GM19043 (cell line): ENCODE results near the gene GPRC5A.
"Not testable (repeated sequence)": the region's sequence is repeated elsewhere in the genome, so short reads cannot be mapped to it uniquely, and the experiment has no call there.

Experiments
- ATAC-seq: cut with Tn5 transposase; IDR thresholded peaks from one replicate; pipeline ENCODE4 v1.9.1; 2021; ENCODE audit warnings: low read depth; ENCODE audit not compliant: unreplicated experiment

GPRC5A gene, protein sequence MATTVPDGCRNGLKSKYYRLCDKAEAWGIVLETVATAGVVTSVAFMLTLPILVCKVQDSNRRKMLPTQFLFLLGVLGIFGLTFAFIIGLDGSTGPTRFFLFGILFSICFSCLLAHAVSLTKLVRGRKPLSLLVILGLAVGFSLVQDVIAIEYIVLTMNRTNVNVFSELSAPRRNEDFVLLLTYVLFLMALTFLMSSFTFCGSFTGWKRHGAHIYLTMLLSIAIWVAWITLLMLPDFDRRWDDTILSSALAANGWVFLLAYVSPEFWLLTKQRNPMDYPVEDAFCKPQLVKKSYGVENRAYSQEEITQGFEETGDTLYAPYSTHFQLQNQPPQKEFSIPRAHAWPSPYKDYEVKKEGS

DNA sequence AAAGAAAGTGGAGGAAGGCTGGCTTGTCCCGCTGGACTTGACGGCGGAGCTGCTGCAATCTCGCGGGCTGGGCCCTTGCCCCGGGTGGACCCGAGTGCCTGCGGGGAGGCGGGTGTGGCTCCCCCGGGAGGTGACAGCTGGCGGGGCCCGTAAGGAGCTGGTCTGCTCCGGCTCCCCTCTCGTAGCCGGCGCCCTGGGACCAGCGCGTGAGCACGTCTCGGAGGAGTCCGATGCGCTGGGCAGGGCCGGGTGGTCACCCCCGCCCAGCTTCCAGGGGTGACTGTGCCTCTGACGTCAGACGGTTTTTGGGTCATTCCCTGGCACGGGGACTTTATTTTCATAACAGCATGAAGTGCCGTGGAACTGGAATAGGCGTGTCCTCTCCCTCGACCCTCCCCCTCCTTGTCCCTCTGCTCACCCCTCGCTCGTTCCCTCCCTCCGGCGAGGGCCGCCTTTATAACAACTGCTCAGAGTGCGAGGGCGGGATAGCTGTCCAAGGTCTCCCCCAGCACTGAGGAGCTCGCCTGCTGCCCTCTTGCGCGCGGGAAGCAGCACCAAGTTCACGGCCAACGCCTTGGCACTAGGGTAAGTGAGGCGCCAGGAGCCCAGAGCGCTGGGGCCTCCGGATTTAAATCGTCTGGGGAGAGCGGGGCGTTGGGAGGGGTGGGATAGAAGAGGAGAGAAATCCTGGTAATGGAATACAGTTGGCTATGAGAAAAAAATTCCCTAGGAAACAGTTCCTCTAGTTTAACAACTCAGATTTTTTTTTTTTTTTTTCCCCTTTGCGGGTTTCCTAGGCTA is at the start of gene GPRC5A:
Gene GPRC5A, plus strand, starts transcription at position 483 of the 801 bp plus-strand sequence. CDS start 16,688 bp downstream, outside the sequence.
- ATAC-seq: no peak

DNA sequence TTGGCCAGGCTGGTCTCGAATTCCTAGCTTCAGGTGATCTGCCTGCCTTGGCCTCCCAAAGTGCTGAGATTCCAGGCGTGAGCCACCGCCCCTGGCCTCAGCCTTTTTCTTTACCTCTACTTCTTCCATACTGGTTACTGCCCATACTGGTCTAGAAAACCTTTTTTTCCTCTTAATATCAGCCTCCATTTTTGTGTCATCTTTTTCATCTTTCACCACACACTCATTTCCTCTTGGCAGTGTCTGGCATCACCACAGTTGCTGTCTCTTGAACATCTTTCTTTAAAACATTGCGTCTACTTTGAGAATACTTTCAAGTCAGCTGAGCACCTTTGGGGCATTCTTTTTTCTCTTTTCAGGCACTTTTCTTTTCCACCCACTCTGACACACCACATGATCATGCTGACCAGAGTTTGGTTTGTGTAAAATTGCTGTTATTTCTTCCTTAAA is 45.5 kb upstream of the GPRC5A start:
- ATAC-seq: no peak

DNA sequence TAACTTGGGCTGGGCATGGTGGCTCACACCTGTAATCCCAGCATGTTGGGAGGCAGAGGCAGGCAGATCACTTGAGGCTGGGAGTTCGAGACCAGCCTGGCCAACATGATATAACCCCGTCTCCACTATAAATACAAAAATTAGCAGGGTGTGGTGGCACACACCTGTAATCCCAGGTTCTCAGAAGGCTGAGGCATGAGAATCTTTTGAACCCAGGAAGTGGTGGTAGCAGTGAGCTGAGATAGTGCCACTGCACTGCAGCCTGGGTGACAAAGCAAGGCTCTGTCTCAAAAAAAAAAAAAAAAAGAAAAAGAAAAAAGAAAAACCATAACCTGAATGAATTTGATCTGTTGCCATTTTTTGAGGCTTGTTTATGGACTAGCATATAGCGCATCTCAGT is 44.6 kb upstream of the GPRC5A start:
- not testable (repeated sequence) for ATAC-seq

DNA sequence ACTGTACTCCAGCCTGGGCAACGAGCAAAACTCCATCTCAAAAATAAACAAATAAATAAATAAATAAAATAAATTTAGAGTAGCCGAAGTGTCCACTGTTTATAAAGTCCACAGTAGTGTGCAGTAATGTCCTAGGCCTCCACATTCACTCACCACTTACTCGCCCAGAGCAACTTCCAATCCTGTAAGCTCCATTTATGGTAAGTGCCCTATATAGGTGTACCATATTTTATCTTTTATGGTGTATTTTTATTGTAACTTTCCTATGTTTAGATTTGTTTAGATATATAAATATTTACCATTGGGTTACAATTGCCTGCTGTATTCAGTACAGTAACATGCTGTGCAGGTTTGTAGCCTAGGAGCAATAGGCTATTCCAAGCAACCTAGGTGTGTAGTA is 37.9 kb upstream of the GPRC5A start:
- ATAC-seq: no peak

DNA sequence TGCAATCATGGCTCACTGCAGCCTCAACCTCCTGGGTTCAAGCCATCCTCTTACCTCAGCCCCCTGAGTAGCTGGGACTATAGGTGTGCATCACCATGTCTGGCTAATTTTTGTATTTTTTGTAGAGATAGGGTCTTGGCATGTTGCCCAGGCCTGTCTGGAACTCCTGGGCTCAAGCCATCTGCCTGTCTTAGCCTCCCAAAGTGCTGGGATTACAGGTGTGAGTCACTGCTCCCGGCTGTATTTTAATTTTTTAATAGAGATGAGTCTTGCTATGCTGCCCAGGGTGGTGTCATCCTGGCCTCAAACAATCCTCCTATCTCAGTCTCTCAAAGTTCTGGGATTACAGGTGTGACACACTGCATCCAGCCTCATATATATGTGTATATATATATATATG is 31.7 kb upstream of the GPRC5A start:
- ATAC-seq: no peak

DNA sequence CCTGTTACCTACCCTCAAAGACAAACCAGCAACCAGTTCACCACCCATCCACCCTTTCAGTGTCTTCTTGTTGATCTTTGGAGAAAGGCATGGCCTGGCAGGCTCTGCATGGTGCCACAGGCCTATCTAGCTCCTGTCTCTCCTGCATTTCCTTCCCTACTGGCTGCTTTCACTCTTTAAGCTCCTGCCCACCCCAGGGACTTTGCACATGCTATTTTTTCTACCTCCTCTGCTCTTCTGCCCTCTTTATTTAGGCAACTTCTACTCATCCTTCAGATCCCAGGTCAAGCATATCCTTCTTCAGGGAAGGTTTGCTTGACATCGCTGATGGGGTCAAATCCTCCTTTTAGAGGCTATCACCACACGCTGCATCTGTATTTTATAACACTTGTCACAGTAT is 27.1 kb upstream of the GPRC5A start:
- no peak for ATAC-seq

DNA sequence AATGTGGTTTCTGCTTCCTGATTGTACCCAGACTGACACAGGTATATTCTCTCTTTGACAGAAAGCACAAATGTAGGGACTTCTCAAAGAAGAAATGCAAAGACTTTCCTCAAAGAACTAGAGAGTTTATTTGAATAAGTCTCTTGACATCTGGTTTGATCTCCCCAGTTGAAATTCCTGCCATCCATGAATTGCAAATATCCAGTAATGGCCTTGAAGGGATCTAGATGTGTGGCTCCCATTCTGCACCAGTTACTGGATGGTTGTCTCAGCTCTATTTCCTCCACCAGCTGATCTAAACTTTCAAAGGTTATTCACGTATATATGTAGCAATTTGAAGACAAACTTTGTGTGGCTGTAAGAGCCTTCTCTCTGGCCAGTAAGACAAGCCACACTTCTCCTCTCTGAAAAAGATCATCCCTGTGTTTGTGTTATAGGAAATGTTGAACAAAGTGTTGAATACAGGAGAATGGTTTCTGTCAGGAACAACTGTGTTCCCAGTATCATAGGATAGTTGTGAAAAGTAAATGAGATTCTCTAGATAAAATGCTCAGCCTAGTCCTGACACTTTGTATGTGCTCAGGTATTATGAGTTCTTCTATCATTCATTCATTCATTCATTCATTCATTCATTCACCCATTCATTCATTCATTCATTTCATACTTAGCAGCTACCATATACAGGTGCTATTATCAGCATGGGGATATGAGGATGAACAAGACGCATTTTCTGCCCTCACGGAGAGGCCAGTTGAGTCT is 22.7 kb upstream of the GPRC5A start:
- ATAC-seq: no peak

DNA sequence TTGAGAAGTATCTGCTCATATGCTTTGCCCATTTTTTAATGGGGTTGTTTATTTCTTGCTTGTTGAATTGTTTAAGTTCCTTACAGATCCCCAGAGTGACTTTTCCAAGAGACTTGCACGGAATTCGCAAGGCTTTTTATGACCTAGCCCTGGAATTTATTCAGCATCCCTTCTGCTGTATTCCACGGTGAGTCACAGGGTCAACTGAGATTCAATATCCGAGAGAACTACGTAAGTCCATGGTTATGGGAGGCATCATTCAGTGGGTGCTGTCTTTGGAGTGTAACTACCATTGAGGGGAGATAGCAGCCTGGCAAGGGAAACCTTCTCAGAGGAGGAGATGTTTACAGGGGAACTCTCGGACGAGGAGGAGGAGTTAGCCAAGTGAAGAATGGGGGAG is 20.9 kb upstream of the GPRC5A start:
- no peak for ATAC-seq

DNA sequence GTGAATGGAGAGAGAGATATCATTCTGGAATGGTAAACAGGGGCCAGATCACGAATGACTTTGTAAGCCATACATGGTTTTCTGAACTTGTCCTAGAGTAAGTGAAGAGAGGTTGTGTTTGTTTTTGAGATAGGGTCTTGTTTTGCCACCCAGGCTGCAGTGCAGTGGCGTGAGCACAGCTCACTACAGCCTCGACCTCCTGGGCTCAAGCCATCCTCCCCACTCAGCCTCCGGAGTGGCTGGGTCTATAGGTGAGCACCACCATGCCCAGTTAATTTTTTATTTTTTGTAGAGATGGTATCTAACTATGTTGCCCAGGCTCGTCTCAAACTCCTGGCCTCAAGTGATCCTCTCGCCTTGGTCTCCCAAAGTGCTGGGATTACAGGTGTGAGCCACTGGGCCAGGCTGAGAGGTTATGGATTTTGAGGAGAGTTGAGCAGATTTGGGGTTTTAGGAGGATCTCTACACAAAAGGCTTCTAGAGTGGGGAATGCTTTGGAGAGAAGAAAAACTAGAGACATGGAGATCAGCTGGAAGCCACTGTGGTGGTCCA is 19.7 kb upstream of the GPRC5A start:
- no peak for ATAC-seq

DNA sequence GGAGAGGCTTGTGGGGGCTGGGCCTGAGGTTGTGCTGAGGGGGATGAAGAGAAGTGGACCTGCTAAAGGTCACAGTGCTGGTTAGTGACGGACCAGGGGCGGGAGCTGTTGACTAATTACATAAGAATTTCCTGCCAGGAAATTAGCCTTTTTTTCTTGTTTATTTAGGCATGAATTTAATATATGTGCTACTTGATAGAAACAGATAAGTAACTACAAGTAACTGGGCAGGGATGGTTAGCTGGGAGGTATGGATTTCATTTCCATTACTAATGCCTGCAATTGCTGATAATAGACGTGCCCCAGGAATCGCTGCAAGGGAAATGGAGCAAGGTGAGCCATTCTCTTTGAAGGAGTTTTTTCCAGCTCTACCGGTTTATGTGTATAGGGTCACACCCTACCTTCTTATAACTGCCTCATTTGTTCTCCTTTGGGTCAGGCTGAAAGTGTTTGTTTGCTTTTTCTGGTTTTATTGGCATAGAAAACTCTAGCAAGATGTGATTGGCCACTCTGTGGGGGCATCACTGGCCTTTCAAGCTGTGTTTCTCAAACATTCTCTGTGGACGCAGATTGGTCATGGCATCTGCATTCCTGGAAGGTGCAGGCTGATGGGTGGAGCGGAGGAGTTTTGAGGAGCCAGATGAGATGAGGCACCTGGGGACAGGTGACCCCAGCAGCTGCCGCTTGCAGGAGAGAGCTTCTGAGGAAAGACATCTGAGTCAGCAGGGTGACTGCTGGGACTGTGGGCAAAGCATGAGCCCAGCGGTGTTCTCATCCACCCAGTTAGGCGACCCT is 19.0 kb upstream of the GPRC5A start:
- no peak for ATAC-seq

DNA sequence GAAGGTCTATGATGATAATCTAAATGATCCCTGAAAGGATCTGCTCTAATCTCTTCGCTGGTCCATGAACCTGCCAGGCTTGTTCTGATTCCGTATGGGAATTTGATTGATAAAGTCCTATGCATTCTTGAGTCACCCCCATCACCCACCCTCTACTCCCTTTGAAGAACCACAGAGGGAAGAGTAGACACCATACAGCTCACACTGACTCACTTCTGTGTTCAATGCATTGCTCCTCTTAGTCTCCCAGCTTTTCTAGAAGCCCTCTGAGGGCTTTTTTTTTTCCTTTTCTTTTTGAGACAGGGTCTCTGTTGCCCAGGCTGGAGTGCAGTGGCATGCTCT is 18.5 kb upstream of the GPRC5A start:
- ATAC-seq: no peak

DNA sequence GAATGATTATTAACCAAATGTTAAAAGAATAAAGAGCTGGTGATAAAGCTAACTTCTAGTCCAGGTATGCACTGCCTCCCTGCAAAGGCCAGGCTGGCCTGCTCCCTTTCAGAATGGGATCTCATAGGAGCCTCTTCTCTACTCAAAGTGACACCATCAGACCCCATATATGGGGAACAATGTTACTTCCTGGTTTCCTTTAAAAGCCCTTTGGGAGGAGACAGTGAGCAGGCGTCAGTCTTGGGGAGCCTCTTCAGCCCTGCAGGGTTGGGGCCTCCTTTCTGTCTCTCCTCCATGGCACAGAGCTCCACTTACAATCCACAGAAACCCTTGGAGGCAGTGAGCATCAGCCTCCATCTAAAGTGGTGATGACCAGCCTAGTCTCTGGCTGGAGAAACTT is 17.3 kb upstream of the GPRC5A start:
- no peak for ATAC-seq

DNA sequence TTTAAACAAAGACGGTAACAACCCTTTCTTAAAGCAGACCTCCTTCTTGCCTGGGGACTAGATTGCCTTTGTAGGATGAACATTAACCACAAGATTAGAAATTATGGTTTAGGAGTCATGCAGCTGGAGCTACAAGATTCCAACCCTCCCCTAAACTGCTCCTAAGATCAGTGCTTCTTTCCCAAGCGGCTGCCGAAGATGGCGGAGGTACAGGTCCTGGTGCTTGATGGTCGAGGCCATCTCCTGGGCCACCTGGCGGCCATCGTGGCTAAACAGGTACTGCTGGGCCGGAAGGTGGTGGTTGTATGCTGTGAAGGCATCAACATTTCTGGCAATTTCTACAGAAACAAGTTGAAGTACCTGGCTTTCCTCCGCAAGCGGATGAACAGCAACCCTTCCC is 16.1 kb upstream of the GPRC5A start:
- not testable (repeated sequence) for ATAC-seq

DNA sequence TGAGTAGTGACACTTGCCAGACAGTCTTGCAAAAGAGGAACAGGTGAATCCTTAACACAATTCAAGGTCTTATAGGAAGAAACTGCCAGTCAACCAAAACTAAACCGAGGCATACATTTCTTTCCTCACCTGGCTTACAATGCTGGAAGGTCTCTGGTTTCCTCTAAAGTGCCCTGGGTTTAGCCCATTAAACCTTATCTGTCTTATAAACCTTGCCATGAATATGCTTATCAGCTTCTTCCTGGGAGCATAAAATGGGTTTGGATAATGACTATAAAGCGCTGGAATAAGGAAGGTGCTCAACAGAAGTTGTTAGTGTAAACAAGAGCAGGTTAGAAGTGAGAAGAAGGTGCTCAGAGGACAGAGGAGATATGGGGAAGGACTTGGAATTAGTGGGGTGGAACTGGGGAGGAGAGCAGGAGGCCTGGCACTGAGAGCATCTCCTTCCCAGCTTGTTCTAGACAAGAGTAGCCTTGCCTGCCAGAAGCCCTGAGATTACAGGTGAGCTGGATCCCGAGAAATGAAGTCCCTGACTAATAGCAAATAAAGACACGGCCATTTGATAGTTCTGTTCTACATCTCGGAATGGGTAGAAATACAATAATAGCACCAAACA is 14.1 kb upstream of the GPRC5A start:
- ATAC-seq: no peak

DNA sequence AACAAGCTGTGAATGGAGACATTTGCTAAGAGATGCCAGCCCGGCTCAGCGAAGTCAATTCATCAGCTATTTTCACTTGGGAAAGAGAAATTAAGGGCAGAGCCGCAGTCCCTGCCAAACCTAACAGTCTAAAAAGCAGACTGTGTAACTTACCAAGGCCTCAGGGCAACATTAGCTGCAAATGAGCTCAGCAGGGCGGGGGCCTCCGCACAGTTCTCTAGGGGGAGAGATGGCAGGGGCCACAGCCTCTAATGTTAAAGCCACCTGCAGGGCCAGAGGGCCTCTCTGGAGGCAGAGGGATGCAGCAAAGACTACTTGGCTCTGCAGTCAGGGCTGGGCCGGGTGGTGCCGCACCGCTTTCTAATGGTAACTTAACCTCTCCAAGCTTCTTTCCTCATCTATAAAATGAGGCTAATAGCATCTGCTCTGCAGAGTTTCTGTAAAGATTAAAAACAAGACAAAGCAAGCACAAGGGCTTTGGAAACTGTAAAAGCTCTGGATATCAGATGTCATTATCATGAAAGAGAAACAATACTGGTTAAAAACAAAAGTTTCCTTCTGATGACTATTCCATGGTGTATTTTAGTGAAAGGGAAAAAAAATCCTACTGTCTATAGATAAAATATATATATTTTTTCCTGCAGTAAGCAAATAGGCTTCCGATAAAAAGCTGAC is 13.4 kb upstream of the GPRC5A start:
- ATAC-seq: no peak

DNA sequence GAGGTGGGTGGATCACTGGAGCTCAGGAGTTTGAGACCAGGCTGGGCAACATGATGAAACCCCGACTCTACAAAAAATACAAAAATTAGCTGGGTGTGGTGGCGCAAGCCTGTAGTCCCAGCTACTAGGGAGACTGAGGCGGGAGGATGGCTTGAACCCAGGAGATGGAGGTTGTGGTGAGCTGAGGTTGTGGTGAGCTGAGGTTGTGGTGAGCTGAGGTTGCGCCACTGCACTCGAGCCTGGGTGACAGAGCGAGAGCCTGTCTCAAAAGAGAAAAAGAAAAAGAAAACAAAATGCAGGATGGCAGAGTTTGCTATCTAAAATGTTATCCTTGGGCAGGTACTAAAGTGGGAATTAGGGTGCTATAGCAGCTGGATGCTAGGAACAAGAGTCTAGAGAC is 10.8 kb upstream of the GPRC5A start:
- ATAC-seq: no peak

DNA sequence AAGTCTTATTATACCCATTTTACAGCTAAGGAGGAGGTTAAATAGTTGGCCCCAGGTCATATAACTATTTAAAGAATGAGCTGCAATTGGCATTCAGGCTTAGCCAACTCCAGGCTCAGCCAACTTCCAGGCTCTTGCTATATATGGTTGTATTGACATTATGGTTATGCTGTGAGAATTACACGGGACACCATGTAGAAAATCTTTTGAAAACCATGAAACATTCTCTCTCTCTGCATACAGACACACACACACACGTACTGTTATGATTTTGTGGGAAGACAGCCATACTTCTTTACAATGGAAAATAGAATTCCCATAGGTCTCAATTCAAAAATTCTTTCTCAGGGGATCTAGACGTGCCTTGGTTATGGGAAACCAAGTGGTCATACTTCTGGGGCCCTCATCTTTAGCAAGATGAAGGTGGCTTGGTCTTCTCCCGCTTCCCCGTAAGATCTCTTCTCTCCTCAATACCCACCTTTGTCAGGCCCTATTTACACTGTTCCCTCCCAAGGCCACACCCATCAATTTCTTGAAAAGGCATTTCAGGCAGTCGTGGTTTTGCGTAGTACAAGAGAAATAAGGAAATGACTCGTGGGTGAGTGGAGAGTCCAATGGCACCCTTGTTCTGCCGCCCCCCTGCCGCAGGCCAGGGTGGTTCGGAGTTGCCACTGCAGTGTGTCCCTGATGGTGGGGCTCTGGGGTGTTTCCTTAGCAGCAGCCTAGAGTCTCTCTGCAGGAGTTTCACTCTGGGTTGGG is 10.0 kb upstream of the GPRC5A start:
- ATAC-seq: no peak

DNA sequence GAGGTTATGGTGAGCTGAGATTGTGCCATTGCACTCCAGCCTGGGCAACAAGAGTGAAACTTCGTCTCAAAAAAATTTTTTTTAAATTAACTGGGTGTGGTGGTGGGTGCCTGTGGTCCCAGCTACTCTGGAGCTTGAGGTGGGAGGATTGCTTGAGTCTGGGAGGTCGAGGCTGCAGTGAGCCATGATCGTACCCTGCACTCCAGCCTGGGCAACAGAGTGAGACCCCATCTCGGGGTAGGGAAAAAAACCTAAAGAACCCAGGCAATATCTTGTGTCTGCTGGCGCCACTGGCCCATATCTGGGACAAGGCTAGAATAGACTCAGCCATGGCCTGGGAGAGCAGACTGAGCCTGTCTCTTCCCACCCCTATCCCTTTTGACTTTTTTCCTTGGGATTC is 9.1 kb upstream of the GPRC5A start:
- no peak for ATAC-seq
